Measurements from ENCODE around the gene TMEM170A.
"Not testable (repeated sequence)": the region's sequence is repeated elsewhere in the genome, so short reads cannot be mapped to it uniquely, and the experiment has no call there.

Gene TMEM170A

GRCh38 chr16:75464122-75464918 is at the start of gene TMEM170A:
TSS of gene TMEM170A (minus strand) at chr16:75464689. CDS start at chr16:75464600, 89 bp downstream.
- DNase-seq = peak; percentile 99

- peak; percentile 81 for DNase-seq
These were observed 42.1 kb upstream of the TMEM170A start for GRCh38 chr16:75506574-75506973.

GRCh38 chr16:75506107-75506506 is 41.6 kb upstream of the TMEM170A start:
- no peak for DNase-seq

- DNase-seq = no peak
These were observed 39.3 kb upstream of the TMEM170A start for GRCh38 chr16:75503801-75504200.

GRCh38 chr16:75502916-75503605 is 38.6 kb upstream of the TMEM170A start:
- no peak for DNase-seq

- DNase-seq = peak; percentile 23
These were observed 37.3 kb upstream of the TMEM170A start for GRCh38 chr16:75501820-75502219.

GRCh38 chr16:75501359-75501758 is 36.9 kb upstream of the TMEM170A start:
- DNase-seq = no peak

- DNase-seq = not testable (repeated sequence)
These were observed 34.3 kb upstream of the TMEM170A start for GRCh38 chr16:75498605-75499322.

GRCh38 chr16:75497558-75497957 is 33.1 kb upstream of the TMEM170A start:
- DNase-seq = no peak

GRCh38 chr16:75495076-75495674 is 30.7 kb upstream of the TMEM170A start, which contains the start of gene CHST6:
TSS of gene CHST6 (minus strand) at chr16:75495441. CDS start at chr16:75479828, 15,613 bp downstream.
- DNase-seq = peak; percentile 33

- DNase-seq = no peak
These were observed 30.2 kb upstream of the TMEM170A start for GRCh38 chr16:75494661-75495075.

- no peak for DNase-seq
These were observed 29.7 kb upstream of the TMEM170A start for GRCh38 chr16:75494184-75494583.

GRCh38 chr16:75491876-75492275 is 27.4 kb upstream of the TMEM170A start:
- peak; percentile 59 for DNase-seq

GRCh38 chr16:75488322-75488721 is 23.8 kb upstream of the TMEM170A start:
- no peak for DNase-seq

- no peak for DNase-seq
These were observed 22.3 kb upstream of the TMEM170A start for GRCh38 chr16:75486676-75487313.

- no peak for DNase-seq
These were observed 21.7 kb upstream of the TMEM170A start for GRCh38 chr16:75486014-75486675.

- no peak for DNase-seq
These were observed 20.9 kb upstream of the TMEM170A start for GRCh38 chr16:75485230-75486013.

- DNase-seq = no peak
These were observed 18.7 kb upstream of the TMEM170A start for GRCh38 chr16:75483222-75483621.

- no peak for DNase-seq
These were observed 18.1 kb upstream of the TMEM170A start for GRCh38 chr16:75482434-75483205.

GRCh38 chr16:75481475-75481874 is 17.0 kb upstream of the TMEM170A start:
- DNase-seq = no peak

Data from EL (cell line).